Effector memory CD8-positive, alpha-beta T cell (primary cell): ENCODE data around the gene U2AF1L4.
A peak's percentile ranks its signal among the peaks of the same experiment; 100 is the strongest.

ENCODE experiments used
- ATAC-seq: fragments of 150-1000 bp; cut with Tn5 transposase; replicated peaks from 2 replicates; pipeline ENCODE4 v1.10.0; 2021; ENCODE audit warnings: mild to moderate bottlenecking, moderate library complexity
- DNase-seq, 3 experiments: peaks; one replicate each; pipeline ENCODE4 v3.0.0; 2021
- H3K27ac Mint-ChIP-seq, 2 donors: one replicate each; pipeline ENCODE4 v1.8.0; 2022; ENCODE audit warnings: mild to moderate bottlenecking in 2 of 2, mixed read lengths in 2 of 2, moderate library complexity in 2 of 2
- H3K27me3 Mint-ChIP-seq, 2 donors: one replicate each; pipeline ENCODE4 v1.8.0; 2022; ENCODE audit warnings: mixed read lengths in 2 of 2
- H3K36me3 Mint-ChIP-seq: one replicate; pipeline ENCODE4 v1.8.0; 2022; ENCODE audit warnings: mild to moderate bottlenecking, moderate library complexity, mixed read lengths; ENCODE audit not compliant: insufficient read depth
- H3K4me1 Mint-ChIP-seq, 2 donors: one replicate each; pipeline ENCODE4 v1.8.0; 2022; ENCODE audit warnings: low read depth in 2 of 2, mixed read lengths in 2 of 2
- H3K4me3 Mint-ChIP-seq, 2 donors: one replicate each; pipeline ENCODE4 v1.8.0; 2022; ENCODE audit warnings: mild to moderate bottlenecking in 2 of 2, mixed read lengths in 2 of 2, moderate library complexity in 2 of 2
- H3K9me3 Mint-ChIP-seq, 2 donors: one replicate each; pipeline ENCODE4 v1.8.0; 2022; ENCODE audit warnings: mixed read lengths in 2 of 2

The U2AF1L4 gene

GRCh38 chr19:35718345-35719041 lies 26.7 kb downstream of the U2AF1L4 start:
- peak in 2 of 3 experiments; percentile 27 to 38 for DNase-seq
- peak overlapping the region; percentile 72 to 89 for H3K27ac Mint-ChIP-seq
- no peaks in the 10 kb centered on the region for H3K9me3 Mint-ChIP-seq
- peaks cover 0 to 5% of the 10 kb centered on the region in 2 donors for H3K27me3 Mint-ChIP-seq
- peaks cover 41 to 47% of the 10 kb centered on the region in 2 donors for H3K4me1 Mint-ChIP-seq
- H3K36me3 Mint-ChIP-seq, result peaks cover 48% of the 10 kb centered on the region
- peak overlapping the region; percentile 86 to 87 for H3K4me3 Mint-ChIP-seq
- no peak for ATAC-seq

- Mint-ChIP-seq H3K27me3 (peaks cover 0 to 7% of the 10 kb centered on the region in 2 donors), H3K27ac (peak within 1 kb of the TSS; percentile 91 to 96), H3K9me3 (no peaks in the 10 kb centered on the region), H3K36me3 (peaks cover 44% of the 10 kb centered on the region), H3K4me1 (peaks cover 48 to 54% of the 10 kb centered on the region in 2 donors), H3K4me3 (peak within 1 kb of the TSS; percentile 89 to 91)
- peak; percentile 33 for ATAC-seq
- no peak for DNase-seq
Observed at GRCh38 chr19:35717665-35718344, 27.4 kb downstream of the U2AF1L4 start, which contains the start of gene KMT2B. TSS of gene KMT2B (plus strand) at chr19:35718003. CDS start at chr19:35718019, 16 bp downstream.

DNA sequence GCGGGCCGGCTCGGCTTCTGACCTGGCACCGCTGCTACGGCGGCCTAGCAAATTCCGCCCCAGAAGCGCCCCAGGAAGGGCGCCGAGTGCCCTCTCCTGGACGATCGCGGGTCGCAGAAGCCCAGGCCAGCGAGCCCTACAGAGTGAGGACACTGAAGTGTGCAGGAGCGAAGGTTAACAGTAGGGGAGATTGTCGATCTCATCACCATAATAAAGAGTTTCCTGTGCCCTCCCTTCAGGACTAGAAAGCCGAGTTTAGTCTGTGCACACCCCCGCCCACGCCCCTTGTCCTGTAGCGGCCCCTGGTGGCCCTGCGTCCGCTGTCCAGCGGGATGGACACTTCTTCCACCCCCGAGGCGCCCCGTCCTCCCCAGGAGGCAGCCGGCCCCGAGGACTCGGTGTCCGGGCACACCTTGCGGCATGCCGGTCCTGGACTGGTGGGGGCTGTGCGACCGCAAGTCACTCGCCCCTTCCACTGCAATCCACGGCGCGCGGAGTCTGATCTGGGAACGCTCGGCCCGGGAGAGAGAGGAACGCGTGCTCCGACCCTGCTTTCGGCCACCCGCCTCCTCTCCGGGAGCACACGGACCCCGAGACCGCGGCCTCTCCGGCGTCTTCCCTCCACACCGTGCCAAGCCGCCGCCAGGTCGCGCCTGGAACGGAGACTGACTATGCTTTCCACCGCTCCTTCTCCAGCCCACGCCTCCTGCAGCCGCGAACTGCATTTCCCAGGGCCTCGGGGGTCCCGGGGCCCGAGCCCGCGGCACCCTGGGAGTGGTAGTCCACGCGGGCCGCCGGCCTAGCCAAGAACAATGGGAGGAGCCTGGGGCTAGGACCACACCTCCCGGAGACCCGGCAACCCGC lies 28.2 kb downstream of the U2AF1L4 start:
- peak; percentile 92 to 96 (median 94) for DNase-seq
- Mint-ChIP-seq H3K36me3 (peaks cover 37% of the 10 kb centered on the region), H3K27ac (peak overlapping the region; percentile 91 to 96), H3K27me3 (peaks cover 0 to 7% of the 10 kb centered on the region in 2 donors), H3K4me3 (peak overlapping the region; percentile 89 to 91), H3K9me3 (no peaks in the 10 kb centered on the region), H3K4me1 (peaks cover 51 to 62% of the 10 kb centered on the region in 2 donors)
- peak; percentile 81 for ATAC-seq

DNA sequence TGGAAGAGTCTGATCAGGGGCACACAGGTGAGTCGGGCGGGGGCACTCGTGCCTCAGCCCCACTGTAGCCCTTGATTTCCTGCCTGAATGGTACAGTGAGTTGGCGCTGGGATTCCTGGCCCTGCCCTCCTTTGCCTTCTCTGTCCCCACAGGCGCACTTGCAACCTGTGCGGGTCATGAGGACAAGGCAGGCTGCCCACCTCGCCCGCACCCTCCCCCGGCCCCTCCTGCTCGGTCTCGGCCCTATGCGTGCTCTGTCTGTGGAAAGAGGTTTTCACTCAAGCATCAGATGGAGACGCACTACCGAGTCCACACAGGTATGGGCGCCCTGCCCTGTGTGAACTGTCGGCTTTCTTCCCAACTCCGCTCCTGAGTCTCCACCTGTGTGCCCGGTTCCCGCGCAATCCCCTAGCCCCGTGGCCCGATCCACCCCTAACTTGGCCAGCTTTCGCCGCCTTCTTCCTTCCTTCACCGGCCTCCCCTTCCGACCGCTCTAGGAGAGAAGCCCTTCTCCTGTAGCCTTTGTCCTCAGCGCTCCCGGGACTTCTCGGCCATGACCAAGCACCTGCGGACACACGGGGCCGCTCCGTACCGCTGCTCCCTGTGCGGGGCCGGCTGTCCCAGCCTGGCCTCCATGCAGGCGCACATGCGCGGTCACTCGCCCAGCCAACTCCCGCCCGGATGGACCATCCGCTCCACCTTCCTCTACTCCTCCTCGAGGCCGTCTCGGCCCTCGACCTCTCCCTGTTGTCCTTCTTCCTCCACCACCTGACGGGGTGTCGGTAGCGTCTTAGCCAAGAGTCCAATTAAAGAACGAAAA lies 29.0 kb downstream of the U2AF1L4 start:
- Mint-ChIP-seq H3K4me1 (peaks cover 55 to 61% of the 10 kb centered on the region in 2 donors), H3K4me3 (peak overlapping the region; percentile 89 to 91), H3K36me3 (peaks cover 28% of the 10 kb centered on the region), H3K27me3 (peaks cover 0 to 7% of the 10 kb centered on the region in 2 donors), H3K27ac (peak overlapping the region; percentile 91 to 96), H3K9me3 (no peaks in the 10 kb centered on the region)
- DNase-seq, result no peak
- no peak for ATAC-seq

- H3K36me3 Mint-ChIP-seq, result peaks cover 22% of the 10 kb centered on the region
- H3K27me3 Mint-ChIP-seq, result peaks cover 0 to 7% of the 10 kb centered on the region in 2 donors
- H3K4me3 Mint-ChIP-seq, result peak overlapping the region in 1 of 2 donors; percentile 89
- DNase-seq, result no peak
- no peaks in the 10 kb centered on the region for H3K9me3 Mint-ChIP-seq
- H3K4me1 Mint-ChIP-seq, result peaks cover 58 to 63% of the 10 kb centered on the region in 2 donors
- ATAC-seq, result no peak
- peak overlapping the region; percentile 91 to 96 for H3K27ac Mint-ChIP-seq
Observed at GRCh38 chr19:35715355-35715809, 29.8 kb downstream of the U2AF1L4 start.

GRCh38 chr19:35714601-35715354 lies 30.4 kb downstream of the U2AF1L4 start:
- Mint-ChIP-seq H3K27ac (peak overlapping the region; percentile 93 to 94), H3K4me1 (peaks cover 56 to 63% of the 10 kb centered on the region in 2 donors), H3K9me3 (no peaks in the 10 kb centered on the region), H3K36me3 (peaks cover 18% of the 10 kb centered on the region), H3K27me3 (peaks cover 0 to 7% of the 10 kb centered on the region in 2 donors), H3K4me3 (peak overlapping the region; percentile 78 to 89)
- no peak for DNase-seq
- ATAC-seq, result no peak

DNA sequence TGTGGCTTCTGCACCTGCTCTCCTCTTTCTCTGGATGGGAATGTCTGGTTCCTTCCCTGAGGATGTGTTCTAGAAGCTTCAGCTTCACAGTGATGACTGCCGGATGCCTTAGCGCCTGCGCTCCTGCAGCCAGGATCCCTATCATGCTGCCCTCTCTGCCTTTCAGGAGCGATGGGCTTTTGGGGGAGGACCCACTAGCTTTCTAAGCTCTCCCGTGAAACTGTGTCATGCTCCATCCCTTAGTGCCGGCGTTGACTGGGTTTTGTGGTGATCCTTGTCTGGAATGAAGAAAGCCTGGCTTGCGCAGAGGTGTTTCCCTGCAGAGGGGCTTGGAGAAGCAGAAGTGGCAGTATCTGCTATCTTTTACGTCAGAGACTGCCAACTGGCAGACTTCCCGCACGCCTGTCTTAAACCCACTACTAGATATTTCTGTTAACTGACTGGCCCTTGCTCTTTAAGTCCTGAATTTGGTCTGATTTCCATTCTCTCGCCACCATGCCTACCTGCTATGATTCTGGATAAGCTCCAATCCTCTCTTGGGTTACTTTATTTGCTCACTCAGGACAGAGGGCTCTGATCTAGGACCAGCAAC lies 31.2 kb downstream of the U2AF1L4 start:
- H3K36me3 Mint-ChIP-seq, result peaks cover 18% of the 10 kb centered on the region
- DNase-seq, result no peak
- no peak for ATAC-seq

DNA sequence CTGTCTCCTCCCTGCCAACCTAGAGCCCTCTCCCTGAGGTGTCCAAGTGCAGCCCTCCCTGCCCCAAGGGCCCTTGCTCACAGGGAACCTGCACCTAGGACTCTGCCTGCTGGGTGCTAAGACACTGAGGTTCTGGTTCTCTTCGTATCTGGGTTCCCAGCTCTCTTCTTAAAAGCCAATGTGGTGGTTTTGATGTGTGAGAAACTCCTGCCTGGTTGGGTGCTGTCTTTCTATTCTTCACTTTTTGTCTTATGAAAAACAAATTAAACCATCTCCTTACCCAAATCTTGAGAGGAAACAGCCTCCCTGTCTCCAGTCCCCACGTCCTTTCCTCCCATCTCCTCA lies 31.7 kb downstream of the U2AF1L4 start:
- Mint-ChIP-seq H3K9me3 (no peaks in the 10 kb centered on the region), H3K27me3 (peaks cover 0 to 7% of the 10 kb centered on the region in 2 donors), H3K27ac (peak overlapping the region; percentile 93 to 94), H3K4me3 (peak overlapping the region; percentile 78 to 89), H3K36me3 (peaks cover 18% of the 10 kb centered on the region), H3K4me1 (peaks cover 49 to 54% of the 10 kb centered on the region in 2 donors)
- ATAC-seq (no peak), DNase-seq (no peak)

More for the DNA sequence above, 31.2 kb downstream of the U2AF1L4 start:
- Mint-ChIP-seq H3K4me3 (peak overlapping the region; percentile 78 to 89), H3K9me3 (no peaks in the 10 kb centered on the region), H3K27ac (peak overlapping the region; percentile 93 to 94), H3K4me1 (peaks cover 50 to 58% of the 10 kb centered on the region in 2 donors), H3K27me3 (peaks cover 0 to 7% of the 10 kb centered on the region in 2 donors)

DNA sequence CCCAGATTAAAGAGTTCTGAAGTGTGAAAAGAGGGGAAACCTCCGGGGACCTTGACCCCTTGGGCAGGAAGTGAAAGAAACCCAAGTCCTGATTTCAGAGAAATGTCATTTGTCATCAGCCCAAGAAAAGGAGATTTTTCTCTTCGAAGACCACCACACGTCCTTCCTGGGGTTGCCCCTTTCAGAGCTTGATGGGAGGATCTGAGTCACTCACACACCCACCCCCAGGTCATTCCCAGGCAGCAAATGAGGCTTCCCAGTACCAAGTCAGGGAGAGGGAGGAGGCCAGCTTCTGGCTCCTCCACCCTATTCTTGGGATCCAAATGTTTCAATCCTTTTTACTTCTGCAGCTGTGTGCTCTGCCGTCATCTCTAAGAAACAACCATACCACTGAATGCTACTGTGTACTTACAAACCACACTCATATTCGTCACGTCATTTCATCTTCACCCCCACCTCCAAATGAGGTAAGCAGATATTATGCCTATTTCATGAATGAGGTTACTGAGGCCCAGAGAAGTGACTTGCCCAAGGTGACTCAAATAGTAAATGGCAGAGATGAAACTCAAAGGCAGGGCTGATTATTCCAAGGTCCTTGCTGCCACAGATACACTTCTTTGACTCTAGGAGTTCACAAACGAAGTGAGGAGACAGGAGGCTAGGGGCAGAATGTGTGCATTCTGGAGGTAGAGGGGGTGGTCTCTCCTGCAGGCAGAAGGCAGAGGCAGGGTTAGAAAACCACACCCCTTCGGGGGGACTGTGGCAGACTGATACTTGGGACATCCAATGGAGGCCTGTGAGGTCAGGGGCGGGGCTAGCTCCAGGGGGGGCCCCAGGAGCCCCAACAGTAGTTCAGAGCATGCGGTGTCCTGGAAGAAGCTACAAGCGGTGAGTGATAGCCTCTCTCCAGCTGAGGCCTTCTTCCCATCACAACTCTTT lies 32.4 kb downstream of the U2AF1L4 start:
- Mint-ChIP-seq H3K27ac (peak overlapping the region; percentile 93 to 94), H3K4me1 (peaks cover 48 to 53% of the 10 kb centered on the region in 2 donors), H3K27me3 (peaks cover 0 to 7% of the 10 kb centered on the region in 2 donors), H3K9me3 (no peaks in the 10 kb centered on the region), H3K4me3 (peak overlapping the region; percentile 78 to 89), H3K36me3 (peaks cover 18% of the 10 kb centered on the region)
- ATAC-seq (peak; percentile 18), DNase-seq (peak; percentile 21 to 44 (median 27))

DNA sequence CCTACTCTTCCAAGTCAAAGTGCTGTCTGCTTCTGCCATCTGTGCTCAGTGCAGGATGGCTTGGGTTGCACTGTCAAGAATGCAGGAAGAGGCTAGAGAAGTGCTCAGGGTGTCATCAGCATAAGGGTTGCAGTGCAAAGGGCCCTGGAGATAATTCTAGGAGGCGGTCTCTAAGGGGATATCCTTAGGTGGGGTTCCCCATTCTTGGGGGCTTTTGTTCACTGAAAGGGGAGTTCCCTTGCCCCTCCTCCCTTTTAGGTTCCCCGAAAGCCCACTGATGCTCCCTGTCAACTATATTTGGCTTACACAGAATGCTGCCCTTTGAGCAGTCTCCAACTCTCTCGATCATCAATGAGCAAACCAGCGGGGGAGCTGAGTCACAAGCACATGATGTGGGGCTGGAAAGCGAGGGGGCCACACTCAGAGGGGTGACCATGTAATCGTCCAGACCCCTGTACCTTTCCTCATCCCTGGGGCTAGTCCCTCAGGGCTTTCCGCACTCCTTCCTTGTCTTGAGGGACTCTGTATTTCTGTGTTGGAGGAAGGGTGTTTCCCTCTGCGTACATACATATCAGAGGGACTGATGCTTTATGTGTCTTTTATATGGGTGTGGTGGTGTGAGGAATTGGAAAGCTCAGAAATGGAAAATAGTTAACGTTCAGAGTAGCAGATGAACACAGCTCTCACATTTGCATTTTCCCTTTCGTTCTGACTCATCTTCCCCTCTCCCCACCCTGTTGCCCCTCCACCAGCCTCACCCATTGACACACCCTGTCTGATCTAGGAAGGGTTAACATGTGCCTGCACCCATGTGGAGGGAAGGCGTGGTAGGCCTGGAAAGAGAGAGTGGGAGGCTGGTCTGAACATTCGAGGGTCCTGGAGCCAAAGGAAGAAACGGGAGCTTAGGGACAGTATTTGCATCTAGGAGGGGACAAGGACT lies 34.2 kb downstream of the U2AF1L4 start:
- DNase-seq, result no peak
- no peaks in the 10 kb centered on the region for H3K9me3 Mint-ChIP-seq
- peak; percentile 15 for ATAC-seq
- H3K27me3 Mint-ChIP-seq, result peaks cover 0 to 7% of the 10 kb centered on the region in 2 donors
- H3K36me3 Mint-ChIP-seq, result peaks cover 9% of the 10 kb centered on the region
- H3K4me1 Mint-ChIP-seq, result peaks cover 39 to 45% of the 10 kb centered on the region in 2 donors
- peak overlapping the region; percentile 87 to 93 for H3K27ac Mint-ChIP-seq
- H3K4me3 Mint-ChIP-seq, result peak overlapping the region; percentile 35 to 65
